Erythroblast (primary cell): ENCODE measurements around the gene STARD13.

Experiments
- GATA1 ChIP-seq: IDR thresholded peaks from 2 replicates; pipeline ENCODE4 v1.6.1; 2011; ENCODE audit warnings: low read depth, mild to moderate bottlenecking, control low read depth, low read length, moderate library complexity
- POLR2A ChIP-seq: IDR thresholded peaks from 2 replicates; pipeline ENCODE4 v1.6.1; 2011; ENCODE audit warnings: mild to moderate bottlenecking, low read length

- TF ChIP-seq POLR2A (no peak), GATA1 (no peak)
Observed at GRCh38 chr13:33115274-33115673, 170.3 kb downstream of the STARD13 start.
